ENCODE measurements around the gene LSP1.

Gene LSP1

DNA sequence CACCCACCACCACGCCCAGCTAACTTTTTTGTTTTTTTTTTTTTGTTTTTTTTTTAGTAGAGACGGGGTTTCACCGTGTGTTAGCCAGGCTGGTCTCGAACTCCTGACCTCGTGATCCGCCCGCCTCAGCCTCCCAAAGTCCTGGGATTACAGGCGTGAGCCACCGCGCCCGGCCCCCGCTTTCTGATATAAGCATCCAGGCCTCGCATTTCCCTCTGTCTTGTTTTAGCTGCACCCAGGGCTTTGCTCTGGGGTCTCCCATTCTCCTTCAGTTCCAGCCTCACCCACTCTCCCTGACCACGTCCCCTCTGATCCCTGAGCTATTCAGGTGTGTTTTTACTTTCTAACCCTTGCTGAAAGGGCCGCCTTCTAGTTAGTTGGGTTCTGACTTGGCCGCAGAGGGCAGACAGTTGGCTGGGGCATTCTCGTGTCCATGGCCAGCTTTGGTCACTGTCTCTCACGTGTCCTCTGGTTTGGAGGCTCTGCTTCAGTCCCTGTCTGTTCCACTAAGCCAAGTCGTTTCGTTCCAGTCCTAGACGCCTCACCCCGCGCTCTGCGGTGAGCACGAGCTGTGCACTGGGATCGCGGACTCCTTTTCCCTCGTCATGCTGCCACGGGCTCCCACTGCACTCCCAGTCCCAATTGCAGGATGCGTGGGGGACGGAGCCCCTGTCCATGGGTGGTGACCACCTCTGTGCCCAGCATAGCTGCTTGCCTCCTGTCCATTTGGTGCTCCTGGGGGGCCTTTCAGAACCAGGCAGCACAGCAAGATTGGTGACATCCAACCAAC is 60.6 kb downstream of the LSP1 start:
- in situ Hi-C loops (cut with MboI; ENCODE audit: low sequenced_read_pairs) = no loop called here

DNA sequence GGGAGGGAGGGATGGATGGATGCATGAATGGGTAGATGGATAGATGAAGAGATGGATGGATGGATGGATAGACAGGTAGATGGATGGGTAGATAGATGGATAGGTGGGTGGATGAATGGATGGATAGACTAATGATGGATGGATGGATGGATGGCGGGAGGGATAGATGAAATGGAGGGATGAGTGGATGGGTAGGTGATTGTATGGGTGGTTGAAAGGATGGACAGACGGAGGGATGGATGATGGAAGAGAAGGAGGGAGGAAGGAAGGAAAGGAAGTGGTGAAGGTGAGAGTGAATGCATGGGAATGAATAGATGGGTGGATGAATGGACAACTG is 62.9 kb downstream of the LSP1 start:
- in situ Hi-C loops (cut with MboI; ENCODE audit: low sequenced_read_pairs) = no loop called here

DNA sequence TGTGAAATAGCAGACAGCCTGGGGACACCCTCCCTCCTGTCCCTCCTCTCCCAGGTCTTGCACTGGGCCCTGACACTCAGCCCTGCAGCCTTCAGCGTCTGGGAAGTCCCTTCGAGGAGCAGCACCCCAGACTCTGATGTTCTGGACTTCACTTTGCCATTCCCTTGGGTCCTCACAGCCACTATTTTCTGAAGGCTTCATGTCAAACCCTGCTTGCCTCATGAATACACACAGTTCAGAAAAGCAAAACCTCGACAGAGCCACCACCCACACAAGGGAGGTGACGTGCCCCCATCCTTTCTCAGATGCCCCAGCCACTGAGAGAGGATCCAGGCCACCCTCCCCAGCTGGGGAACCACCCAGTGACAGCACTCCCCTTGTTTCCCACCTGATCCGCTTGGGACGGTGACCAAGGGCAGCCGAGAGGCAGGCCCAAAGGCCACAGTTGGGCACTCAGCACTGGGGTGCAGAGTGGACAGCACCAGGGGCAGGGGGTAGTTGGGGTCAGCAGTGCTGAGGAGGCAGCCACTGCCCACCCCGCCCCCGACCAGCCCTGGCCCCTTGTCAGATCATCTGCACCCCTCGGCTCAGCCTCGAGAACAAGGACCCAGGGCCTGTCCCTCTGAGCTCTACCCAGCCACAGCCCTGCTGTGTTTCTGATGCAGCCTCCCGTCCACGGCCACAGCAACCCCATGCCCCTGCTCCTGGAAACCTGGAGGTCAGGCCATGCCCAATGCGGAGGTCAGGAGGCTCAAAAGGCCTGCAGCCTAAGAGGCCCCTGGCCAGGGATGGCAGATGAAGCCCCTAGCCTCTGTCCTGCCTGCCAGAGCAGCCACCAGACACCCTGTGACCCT is 63.5 kb downstream of the LSP1 start:
- in situ Hi-C loops (cut with MboI; ENCODE audit: low sequenced_read_pairs) = no loop called here

DNA sequence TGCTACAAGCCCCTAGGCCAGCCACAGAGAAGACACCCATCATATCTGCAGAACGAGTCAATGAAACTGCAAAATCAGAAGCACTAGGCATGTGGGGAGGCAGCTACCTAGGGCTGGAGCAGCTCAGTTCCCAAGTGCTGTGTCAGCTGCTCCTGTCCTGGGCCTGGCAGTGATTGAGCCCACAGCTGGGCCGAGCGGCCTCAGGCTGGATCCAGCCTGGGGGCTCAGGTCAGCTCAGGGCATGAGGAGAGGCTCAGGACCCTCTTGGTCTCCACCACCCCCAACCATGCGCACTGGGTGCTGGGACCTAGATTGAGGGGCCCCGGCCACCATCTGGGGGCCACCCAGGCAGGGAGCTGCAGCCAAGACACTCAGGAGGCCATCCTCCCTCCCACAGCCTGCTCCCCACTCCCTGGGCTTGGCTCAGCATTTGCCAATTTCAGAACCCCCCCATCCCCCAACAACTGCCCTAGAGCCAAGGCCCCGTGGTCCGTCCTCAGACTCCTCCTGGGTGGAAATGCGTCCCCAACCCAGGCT is 64.2 kb downstream of the LSP1 start:
- in situ Hi-C loops (cut with MboI; ENCODE audit: low sequenced_read_pairs) = no loop called here

DNA sequence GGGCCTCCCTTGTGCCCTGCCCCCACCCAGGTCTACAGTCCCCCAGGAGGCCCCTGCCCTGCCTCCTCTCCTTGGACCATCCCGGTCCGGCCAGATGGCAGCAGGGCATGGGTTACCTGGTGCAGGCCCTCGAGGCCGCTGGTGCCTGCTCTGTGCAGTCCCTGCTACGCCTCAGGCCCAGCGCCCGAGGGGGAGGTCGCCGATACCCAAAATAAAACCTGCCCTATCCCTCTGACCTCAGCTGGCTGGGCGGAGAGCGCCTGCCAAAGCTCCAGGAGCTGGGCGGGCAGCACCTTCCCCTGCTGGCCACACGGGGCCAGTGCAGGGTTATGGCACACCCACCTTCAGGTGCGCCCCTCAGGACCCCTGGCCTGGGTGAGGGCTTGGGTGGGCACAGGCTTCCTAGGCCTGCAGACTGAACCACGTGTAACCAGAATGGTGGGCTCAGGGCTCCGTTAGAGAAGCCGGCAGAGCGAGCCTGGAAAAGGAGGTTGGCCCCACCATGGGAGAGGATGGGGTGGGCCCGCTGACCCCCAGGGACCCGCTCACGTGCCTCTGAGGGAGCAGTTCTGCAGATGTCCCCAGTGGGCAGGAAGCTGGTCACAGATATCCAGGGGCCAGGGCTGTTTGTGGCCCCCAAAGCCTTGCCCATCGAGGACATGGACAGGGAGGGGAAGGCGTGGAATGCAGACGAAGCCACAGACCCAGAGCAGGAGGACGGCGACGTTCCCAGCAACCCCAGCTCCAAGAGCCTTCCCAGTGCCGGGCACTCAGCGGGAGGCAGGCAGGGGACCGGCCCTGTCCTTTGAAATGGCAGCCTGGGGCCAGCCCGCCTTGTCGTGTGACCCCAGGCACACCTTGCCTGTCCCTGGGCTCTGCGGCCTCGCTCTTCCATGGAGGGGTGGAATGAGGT is 64.9 kb downstream of the LSP1 start:
- in situ Hi-C loops (cut with MboI; ENCODE audit: low sequenced_read_pairs) = no loop called here

DNA sequence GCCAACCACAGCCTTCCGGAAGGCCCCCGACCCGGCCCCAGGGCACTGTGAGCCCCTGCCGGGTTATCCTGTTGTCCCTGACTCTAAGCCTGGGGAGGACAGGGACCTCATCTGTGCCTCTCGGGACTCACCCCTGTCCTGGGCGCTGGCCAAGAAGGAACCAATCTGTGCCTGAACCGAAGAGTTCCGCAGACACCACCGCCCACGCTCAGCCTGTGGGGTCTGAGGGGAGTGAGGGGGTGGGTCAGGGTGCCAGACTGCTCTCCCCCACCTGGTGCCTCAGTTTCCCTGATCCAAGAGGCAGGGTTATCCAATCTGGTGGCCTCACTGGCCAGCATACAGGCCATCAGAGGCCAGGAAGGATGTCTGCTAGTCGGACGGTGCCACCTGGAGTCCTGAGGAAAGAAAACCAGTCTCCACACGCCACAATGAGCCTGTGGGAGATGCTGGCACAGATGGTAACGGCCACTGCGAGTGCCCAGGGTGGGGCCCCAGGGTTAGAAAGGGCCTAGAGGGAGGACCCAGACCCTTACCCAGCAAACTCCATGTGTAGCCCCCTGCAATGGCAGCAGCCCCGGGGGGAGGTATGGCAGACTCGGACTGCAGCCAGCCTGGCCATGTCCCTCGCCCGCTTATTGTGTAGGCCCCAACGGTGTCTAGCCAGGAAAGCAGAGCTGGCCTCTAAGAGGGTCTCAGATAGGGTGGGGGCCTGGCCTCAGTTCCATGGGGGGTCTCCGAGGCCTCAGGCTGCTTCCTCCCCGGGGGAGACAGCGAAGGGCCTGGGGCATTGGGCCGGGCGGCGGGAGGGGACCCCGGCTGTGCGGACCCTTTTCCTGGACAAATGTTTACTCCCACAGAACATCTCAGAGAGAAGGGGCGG is 65.8 kb downstream of the LSP1 start:
- in situ Hi-C loops (cut with MboI; ENCODE audit: low sequenced_read_pairs) = no loop called here

DNA sequence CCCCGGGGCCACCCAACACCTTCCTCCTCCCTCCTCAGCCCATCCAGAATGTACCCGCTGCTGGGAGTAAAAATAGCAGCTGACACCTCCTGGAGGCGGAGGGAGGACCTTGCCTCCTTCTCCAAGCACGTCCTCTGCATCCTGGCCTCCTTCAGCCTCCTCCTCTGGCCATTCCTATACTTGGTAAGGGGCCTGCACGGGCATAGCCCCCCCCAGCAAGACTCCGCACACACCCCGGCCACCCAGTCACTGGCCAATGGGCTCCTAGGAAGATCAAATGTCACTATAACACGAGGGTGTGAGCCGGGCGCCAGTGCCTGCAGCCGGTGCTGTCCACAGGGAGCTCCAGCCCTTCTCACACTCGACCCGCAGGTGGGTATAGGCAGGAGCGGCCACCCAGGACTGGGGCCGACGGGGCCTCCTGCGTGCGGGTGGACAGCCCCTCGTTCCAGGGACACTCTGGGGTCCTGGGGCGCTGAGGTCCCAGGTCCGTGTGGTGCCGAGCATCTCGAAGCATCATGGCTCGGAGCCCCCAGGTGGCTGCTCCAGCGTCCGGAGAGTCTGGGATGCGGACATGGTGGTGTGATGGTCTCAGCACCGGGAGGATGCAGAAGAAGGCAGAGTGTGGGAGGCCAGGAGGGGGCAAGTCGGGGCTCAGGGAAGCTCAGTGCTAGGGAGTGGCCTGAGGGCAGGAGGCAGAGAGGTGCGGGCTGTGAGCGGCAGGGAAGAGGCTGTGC is 66.7 kb downstream of the LSP1 start, which contains the start of gene TNNT3:
Gene TNNT3 (plus strand): TSS at position 313 of the 737 bp plus-strand sequence. CDS start 3,172 bp downstream, outside the sequence.
- in situ Hi-C loops (cut with MboI; ENCODE audit: low sequenced_read_pairs) = no loop called here

DNA sequence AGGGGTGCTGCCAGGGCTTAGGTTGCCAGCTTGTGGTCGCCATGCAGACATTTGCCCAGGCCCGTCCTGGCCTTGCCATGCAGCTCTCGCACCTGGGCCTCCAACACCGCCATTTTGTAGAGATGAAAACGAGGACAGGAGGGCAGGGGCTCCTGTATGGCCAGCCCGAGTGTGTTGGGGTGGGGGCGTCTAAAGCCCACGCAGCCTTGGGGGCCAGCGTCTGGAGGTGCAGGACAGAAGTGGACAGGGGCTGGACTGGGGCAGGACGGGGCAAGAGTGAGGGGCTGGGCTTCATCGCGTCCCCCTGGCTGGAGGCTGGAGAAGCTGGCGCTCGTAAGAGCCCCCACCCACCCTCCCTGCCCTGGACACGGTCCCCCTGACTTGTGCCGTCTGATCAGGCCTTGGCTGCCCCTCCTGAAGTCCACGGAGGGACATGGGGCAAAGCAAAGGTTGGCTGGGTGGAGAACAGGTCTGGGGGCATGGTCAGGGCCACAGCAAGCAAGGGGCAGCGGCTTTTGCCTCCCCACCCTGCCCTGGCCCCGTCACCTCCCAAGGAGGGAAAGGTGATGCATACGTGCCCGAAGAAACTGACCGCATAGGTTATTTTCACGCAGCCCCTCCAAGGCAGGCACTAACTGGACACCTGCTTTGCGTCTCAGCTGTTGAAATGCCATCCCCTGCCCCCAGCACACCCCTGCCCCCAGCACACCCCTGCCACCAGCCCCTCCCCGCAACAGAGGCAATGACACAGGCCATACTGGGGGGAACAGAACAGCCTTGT is 67.4 kb downstream of the LSP1 start:
- in situ Hi-C loops (cut with MboI; ENCODE audit: low sequenced_read_pairs) = no loop called here

DNA sequence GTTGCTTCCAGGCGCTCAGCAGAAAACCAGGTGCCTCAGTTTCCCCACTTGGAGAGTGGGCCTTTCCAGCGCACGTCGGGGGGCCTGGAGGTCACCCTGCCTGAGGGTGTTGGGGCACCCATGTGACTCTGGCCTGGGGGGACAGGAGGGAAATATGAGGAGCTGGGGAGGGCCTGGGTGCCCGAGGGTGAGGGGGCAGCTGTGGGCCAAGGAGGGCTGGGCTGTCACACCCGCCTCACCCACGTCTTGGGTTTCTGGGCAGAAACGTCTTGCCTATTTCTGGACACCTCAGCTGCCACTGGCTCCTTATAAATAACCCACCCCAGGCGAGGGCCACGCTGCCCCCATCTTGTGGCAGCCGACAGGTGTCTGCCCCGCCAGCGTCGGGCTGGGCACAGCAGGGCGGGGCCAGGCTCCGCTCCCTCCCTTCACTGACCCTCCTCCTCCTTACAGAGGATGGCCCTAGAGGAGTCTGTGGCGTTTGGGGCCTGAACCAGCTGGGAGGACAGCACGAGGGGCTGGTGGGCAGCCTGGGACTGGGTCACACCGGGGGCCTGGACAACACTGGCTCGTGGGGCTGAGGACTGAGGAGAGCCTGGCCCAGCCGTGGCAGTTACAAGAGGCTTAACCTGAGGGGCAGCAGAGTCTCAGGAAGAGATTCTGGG is 68.2 kb downstream of the LSP1 start:
- in situ Hi-C loops (cut with MboI; ENCODE audit: low sequenced_read_pairs) = no loop called here

DNA sequence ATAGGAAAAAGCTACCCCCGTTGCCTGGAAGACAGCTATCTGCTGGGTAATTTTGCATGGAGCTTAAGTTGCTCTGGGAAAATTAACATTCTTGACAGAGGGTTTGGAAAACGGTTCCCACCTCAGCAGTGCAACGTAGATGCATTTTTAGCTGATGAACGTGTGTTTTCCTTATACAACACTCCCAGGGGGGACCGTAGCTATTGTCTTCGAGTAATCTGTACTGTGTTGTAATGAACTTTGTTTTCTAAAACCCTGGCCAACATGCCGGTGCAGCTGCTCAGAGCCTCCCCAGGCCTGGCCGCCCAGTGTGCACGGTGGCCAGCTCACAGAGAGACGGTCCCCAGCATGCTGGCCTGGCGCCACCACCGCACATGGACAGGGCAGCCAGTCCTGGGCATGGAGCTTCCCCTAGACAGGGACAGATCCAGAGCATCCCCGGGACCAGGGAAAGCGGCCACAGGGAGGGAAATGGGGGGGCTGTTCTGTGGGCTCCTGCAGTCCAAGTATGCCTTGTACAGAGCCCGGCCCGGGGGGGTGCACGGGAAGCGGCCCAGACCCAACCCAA is 68.8 kb downstream of the LSP1 start:
- in situ Hi-C loops (cut with MboI; ENCODE audit: low sequenced_read_pairs) = no loop called here

DNA sequence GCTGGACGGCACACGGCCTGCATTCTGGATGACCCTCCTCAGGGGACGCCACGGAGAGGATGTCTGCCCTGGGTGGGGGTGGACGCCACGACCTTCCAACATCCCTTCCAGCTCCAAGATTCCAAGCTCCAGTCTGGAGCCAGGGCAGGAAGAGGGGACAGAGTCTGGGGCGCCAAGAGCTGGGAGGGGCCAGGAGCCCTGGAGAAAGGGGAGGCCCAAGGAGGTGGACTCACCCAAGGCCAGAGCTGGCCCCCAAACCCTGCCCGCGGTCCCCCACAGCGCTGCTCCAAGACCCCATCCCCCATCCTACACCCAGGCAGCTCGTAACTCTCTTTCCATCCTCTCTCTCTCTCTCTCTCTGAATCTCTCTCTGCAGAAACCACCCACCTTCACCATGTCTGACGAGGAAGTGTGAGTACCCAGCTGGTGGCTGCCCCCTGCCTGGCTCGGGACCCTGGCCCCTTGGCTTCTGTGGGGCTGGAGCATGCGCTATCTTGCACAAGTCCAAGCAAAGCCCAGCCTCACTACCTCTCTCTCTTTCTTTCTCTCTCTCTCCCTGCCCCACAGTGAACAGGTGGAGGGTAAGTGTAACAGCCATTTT is 69.7 kb downstream of the LSP1 start:
- in situ Hi-C loops (cut with MboI; ENCODE audit: low sequenced_read_pairs) = no loop called here

DNA sequence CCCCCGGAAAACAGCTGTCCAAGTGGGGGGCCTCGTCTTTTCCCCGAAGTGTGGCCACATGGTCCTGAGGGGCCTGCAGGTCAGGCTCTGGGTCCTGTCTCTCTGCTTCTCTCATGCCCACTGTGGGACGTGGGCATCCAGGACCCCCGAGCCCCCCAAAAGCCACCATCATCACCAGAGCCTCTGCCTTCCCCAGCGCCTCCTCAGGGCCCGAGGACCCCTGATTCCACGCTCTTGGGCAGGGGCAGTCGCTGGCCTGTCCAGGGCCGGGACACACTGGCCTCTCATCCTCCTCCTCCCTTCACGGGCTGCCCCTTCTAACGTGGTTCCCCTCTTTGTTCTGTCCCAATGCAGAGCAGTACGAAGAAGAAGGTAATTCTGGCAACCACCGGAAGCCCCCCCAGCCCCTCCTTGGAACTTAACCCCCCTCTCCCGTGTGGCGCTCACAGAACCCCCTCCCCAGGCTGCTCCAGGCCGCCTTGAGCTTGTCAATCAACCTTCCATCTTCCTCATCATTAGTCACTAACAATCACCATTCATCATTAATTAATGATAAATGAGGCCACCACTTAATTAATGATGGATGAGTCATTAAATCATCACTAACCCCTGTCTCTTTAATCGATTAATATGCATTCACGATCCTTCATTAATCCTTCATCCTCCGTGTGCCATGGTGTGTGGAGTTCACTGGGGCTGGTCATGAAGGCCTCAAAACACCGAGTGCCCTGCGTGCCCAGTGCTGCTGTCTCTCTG is 70.5 kb downstream of the LSP1 start:
- in situ Hi-C loops (cut with MboI; ENCODE audit: low sequenced_read_pairs) = no loop called here

DNA sequence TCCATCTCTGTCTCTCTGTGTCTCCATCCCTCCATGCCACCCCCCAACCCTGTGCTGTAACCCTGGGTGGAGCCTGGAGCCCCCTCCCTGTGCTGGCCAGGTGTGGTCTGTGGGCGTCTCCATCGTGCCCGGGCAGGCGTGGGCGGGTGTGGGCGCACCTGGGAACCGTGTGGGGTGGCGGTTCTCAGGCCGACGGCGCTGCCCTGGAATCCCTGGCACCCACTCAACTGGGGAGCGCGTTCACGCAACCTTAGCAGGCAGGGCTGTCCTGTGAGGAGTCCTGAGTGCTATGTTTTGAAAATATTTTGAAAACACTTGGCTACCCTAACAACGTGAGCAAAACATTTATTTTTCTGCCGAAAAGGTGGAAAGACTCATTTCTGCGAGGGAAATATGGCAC is 71.3 kb downstream of the LSP1 start:
- in situ Hi-C loops (cut with MboI; ENCODE audit: low sequenced_read_pairs) = no loop called here

DNA sequence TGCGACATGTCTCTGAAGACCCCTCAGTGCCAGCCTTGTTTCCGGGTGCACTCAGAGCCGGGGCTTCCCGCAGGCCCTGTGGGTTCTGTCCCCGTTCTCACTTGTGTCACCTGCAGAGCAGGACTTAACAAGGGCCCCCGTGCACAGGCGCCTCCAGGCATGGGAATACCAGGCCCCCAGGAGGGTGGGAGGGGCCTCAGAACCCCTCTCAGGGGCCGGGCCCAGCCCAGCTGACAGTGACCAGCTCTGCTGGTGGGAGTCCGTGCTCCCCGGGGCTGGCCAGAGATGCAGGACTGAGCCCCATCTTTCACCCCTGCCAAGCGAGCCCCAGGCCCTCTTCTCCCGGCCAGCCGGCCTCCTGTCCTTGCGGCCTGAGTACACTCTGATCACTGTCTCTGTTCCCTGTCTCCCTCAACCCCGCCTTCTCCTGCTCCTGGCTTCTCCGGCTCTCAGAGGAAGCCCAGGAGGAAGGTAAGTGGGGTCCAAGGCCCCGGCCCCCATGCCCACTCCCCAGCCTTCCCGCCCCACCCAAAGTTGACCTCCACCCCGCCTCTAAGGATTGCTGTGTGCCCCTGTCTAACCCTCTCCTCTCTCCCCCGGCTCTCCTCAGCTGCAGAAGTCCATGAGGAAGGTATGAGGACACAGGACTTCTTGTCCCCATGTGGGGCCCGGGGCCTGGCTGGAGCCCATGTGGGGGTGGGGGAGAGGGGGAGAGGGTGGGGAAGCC is 71.9 kb downstream of the LSP1 start:
- in situ Hi-C loops (cut with MboI; ENCODE audit: low sequenced_read_pairs) = no loop called here

DNA sequence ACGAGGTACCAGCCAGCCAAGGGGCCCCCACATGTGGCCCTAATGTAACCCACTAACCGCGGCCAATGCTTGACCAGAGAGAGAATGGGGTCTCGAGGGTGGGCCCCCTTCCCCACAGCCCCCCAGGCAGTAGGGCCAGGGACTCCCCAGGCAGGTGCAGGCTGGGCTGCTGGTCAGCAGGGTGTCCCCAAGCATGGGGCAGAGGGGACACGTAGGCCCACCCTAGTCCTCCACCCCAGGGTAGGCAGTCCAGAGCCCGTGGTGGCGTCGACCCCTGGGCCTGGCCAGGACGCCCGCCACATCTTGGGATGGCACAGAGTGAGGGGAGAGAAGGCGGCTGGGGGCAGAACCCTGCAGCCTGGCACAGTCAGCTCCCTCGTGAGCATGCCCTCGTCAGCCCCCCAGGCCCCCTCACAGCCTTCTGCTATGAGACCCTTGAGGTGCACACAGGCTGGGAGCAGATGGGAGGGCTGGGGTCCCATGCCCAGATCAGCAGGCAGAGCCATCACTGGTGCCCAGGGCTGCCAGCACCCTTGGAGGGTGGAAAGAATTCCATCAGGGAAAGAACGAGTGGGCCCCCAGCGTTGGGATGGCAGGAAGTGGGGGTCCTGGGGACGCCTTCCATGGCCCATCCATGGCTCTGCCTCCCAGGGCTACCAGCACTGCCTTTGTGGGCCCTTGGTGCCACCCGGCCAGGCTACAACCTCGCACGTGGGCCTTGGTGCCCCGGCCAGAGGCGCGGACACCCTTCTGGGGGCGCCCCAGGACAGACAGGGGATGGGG is 72.7 kb downstream of the LSP1 start:
- in situ Hi-C loops (cut with MboI; ENCODE audit: low sequenced_read_pairs) = no loop called here

All from HL-60/S4 treated with phorbol 12-myristate 13-acetate at 8.2 ng/mL for 4 days and 3 days (cell line).